ENCODE data around the gene TMED5. TPM values are rescaled to one million over a fixed set of nuclear protein-coding genes. Genes with fewer than 3 reads are reported as not detected.
A peak's percentile ranks its signal among the peaks of the same experiment; 100 is the strongest.

The TMED5 gene
- polyA plus RNA-seq, 3 donors, result 30.0 to 75.8 (median 62.8) TPM

DNA sequence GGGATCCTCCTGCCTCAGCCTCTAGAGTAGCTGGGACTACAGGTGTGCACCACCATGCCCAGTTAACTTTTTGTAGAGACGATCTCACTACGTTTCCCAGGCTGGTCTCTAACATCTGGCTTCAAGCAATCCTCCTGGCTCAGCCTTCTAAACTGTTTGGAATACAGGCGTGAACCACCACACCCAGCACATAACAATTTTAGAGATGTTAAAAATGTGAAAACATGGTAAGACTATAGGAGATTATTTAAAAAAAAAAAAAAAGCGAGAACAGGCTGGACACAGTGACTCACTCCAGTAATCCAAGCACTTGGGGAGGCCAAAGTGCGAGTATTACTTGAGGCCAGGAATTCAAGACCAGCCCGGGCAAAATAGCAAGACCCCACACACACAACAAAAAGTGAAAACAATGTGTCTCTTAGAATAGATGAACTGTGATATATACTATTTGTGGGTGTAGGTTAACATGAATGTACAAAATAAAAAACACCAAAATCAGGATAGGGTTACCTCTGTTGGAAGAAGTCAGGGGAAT is 19.9 kb upstream of the TMED5 start:
- Mint-ChIP-seq H3K4me3 (no peak overlapping the region), H3K9me3 (no peaks in the 10 kb centered on the region), H3K27me3 (ENCODE audit: low read depth in 3 of 3) (no peaks in the 10 kb centered on the region), H3K36me3 (peaks cover 31 to 52% of the 10 kb centered on the region in 2 donors), H3K27ac (peak overlapping the region in 2 of 7 donors; percentile 12 to 36), H3K4me1 (no peaks in the 10 kb centered on the region)
- TF ChIP-seq, protein P1, sequence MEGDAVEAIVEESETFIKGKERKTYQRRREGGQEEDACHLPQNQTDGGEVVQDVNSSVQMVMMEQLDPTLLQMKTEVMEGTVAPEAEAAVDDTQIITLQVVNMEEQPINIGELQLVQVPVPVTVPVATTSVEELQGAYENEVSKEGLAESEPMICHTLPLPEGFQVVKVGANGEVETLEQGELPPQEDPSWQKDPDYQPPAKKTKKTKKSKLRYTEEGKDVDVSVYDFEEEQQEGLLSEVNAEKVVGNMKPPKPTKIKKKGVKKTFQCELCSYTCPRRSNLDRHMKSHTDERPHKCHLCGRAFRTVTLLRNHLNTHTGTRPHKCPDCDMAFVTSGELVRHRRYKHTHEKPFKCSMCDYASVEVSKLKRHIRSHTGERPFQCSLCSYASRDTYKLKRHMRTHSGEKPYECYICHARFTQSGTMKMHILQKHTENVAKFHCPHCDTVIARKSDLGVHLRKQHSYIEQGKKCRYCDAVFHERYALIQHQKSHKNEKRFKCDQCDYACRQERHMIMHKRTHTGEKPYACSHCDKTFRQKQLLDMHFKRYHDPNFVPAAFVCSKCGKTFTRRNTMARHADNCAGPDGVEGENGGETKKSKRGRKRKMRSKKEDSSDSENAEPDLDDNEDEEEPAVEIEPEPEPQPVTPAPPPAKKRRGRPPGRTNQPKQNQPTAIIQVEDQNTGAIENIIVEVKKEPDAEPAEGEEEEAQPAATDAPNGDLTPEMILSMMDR (IDR thresholded peaks at IDR 0.05), result no peak
- no peak for DNase-seq
- Histone ChIP-seq H3K4me3 (replicated peaks in 1 of 3; ENCODE audit: low read depth in 2 of 3, low read length in 3 of 3) (no peak overlapping the region), H3K79me2 (ENCODE audit: insufficient read depth, low read length) (no peaks in the 10 kb centered on the region), H4K20me1 (ENCODE audit: insufficient read depth, low read length) (no peaks in the 10 kb centered on the region), H3K36me3 (replicated peaks in 1 of 2; ENCODE audit: control insufficient read depth in 1 of 2, insufficient read depth in 2 of 2, low read length in 2 of 2) (peaks cover 35 to 75% of the 10 kb centered on the region in 2 donors), H3K9me3 (replicated peaks in 1 of 2; ENCODE audit: control insufficient read depth in 1 of 2, insufficient read depth in 1 of 2, low read length in 2 of 2) (no peaks in the 10 kb centered on the region), H3K4me2 (replicated peaks; ENCODE audit: extremely low read depth, low read length, poor library complexity, severe bottlenecking) (no peak overlapping the region), H3K27ac (ENCODE audit: low read depth in 1 of 2, low read length in 2 of 2) (no peak overlapping the region), H3K27me3 (ENCODE audit: control insufficient read depth in 2 of 2, insufficient read depth in 2 of 2, low read length in 2 of 2) (no peaks in the 10 kb centered on the region), H3K4me1 (ENCODE audit: control insufficient read depth in 1 of 2, insufficient read depth in 2 of 2, low read length in 2 of 2) (no peaks in the 10 kb centered on the region), H3K9ac (ENCODE audit: insufficient read depth, low read length, poor library complexity, severe bottlenecking) (no peak overlapping the region), H2AFZ (ENCODE audit: insufficient read depth, low read depth, low read length, poor library complexity, severe bottlenecking) (no peak overlapping the region)
- 100% methylated on average over 2 of the region's 6 CpGs for WGBS (ENCODE audit: insufficient coverage)
- intact Hi-C loops (cut with micrococcal nuclease), result no loop called here

DNA sequence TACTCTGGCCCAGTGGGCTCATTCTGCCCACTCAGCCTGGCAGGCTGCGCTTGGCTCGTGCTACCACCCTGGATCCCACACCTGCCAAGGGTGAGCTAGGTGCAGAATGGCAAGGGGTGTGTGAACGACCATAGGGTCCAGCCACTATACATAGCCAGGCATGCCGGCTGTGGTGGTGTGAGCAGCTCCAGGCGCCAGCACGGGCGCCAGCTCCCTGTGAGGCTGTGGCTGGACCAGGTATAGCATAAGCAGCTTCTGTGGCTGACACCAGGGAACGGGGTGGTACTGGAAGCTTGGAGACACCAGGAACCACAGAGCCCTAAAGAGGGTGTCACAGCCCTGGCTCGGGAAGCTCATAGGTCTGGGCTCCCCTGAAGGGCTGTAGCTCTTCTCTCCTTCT is 18.9 kb upstream of the TMED5 start:
- H3K36me3 ChIP-seq (replicated peaks in 1 of 2; ENCODE audit: control insufficient read depth in 1 of 2, insufficient read depth in 2 of 2, low read length in 2 of 2), result peaks cover 35 to 74% of the 10 kb centered on the region in 2 donors
- intact Hi-C loops (cut with micrococcal nuclease), result no loop called here
- TF ChIP-seq, protein P1 (IDR thresholded peaks at IDR 0.05), result no peak

More for the DNA sequence above, 18.9 kb upstream of the TMED5 start:
- Histone ChIP-seq H3K79me2 (ENCODE audit: insufficient read depth, low read length) (no peaks in the 10 kb centered on the region), H3K9me3 (replicated peaks in 1 of 2; ENCODE audit: control insufficient read depth in 1 of 2, insufficient read depth in 1 of 2, low read length in 2 of 2) (no peaks in the 10 kb centered on the region), H3K27ac (ENCODE audit: low read depth in 1 of 2, low read length in 2 of 2) (no peak overlapping the region), H3K4me1 (ENCODE audit: control insufficient read depth in 1 of 2, insufficient read depth in 2 of 2, low read length in 2 of 2) (peaks cover 5 to 6% of the 10 kb centered on the region in 2 donors), H3K4me2 (replicated peaks; ENCODE audit: extremely low read depth, low read length, poor library complexity, severe bottlenecking) (no peak overlapping the region), H4K20me1 (ENCODE audit: insufficient read depth, low read length) (no peaks in the 10 kb centered on the region), H3K27me3 (ENCODE audit: control insufficient read depth in 2 of 2, insufficient read depth in 2 of 2, low read length in 2 of 2) (no peaks in the 10 kb centered on the region), H3K9ac (ENCODE audit: insufficient read depth, low read length, poor library complexity, severe bottlenecking) (no peak overlapping the region), H2AFZ (ENCODE audit: insufficient read depth, low read depth, low read length, poor library complexity, severe bottlenecking) (no peak overlapping the region), H3K4me3 (replicated peaks in 1 of 3; ENCODE audit: low read depth in 2 of 3, low read length in 3 of 3) (no peak overlapping the region)
- H3K4me3 Mint-ChIP-seq, result no peak overlapping the region
- H3K9me3 Mint-ChIP-seq, result no peaks in the 10 kb centered on the region
- WGBS (ENCODE audit: insufficient coverage), result 100% methylated on average over 8 of the region's 9 CpGs
- H3K27ac Mint-ChIP-seq, result peak overlapping the region in 1 of 7 donors; percentile 65
- no peaks in the 10 kb centered on the region for H3K27me3 Mint-ChIP-seq (ENCODE audit: low read depth in 3 of 3)
- DNase-seq, result no peak
- H3K4me1 Mint-ChIP-seq, result peaks cover 7% of the 10 kb centered on the region
- peaks cover 31 to 52% of the 10 kb centered on the region in 2 donors for H3K36me3 Mint-ChIP-seq
